Measurements from ENCODE around the gene DAB1. TPM values are rescaled to one million over a fixed set of nuclear protein-coding genes. Genes with fewer than 3 reads are reported as not detected.

Gene DAB1
- total RNA-seq, 3 donors from 2014 or later (not counting 1 experiment from before 2014, with no cell fraction given) = 0.41 TPM; not detected in 2

DNA sequence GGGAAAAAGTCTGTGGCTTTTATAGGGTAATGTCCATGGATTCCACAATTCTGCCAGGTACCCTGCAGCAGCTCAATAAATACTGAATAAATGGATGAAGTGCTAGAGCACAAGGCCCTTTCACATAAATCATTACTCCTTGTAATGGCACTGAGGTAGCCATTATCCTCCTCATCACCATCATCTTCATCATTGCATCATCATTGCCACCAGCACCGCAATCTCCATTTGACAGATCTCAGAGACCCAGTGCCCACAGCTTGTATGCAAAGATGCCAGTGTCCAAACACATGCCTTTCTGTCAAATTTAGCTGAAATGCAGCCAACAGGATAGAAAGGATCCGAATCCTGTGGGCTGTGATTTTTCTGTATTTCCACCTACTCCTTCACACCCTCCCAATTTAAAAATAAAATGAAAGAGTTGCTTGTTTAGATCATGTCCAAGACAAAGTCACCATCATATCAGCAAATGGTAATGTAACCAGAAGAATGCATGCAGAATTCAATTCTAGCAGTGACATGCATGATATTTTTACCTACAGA, 17.4 kb downstream of the DAB1 start:
- ATAC-seq = no peak
- Histone ChIP-seq H3K9me3 (ENCODE audit: control insufficient read depth, insufficient read depth, low read length) (no peaks in the 10 kb centered on the region), H3K4me1 (ENCODE audit: control insufficient read depth, insufficient read depth, low read length) (no peaks in the 10 kb centered on the region), H3K27me3 (ENCODE audit: control insufficient read depth, insufficient read depth, low read length) (no peaks in the 10 kb centered on the region), H3K36me3 (ENCODE audit: control insufficient read depth, insufficient read depth, low read length) (no peaks in the 10 kb centered on the region), H3K4me3 (ENCODE audit: low read length) (no peak overlapping the region), H3K27ac (ENCODE audit: low read length) (no peak overlapping the region)
- Mint-ChIP-seq H3K4me3 (no peak overlapping the region), H3K9me3 (no peaks in the 10 kb centered on the region), H3K36me3 (no peaks in the 10 kb centered on the region), H3K4me1 (no peaks in the 10 kb centered on the region), H3K27me3 (ENCODE audit: low read depth in 2 of 2) (peaks cover 3 to 7% of the 10 kb centered on the region in 2 donors), H3K27ac (no peak overlapping the region)
- WGBS (ENCODE audit: insufficient coverage) = 64% methylated on average over 2 of the region's 2 CpGs
- intact Hi-C loops (cut with micrococcal nuclease) = no loop called here
- TF ChIP-seq, protein P1, sequence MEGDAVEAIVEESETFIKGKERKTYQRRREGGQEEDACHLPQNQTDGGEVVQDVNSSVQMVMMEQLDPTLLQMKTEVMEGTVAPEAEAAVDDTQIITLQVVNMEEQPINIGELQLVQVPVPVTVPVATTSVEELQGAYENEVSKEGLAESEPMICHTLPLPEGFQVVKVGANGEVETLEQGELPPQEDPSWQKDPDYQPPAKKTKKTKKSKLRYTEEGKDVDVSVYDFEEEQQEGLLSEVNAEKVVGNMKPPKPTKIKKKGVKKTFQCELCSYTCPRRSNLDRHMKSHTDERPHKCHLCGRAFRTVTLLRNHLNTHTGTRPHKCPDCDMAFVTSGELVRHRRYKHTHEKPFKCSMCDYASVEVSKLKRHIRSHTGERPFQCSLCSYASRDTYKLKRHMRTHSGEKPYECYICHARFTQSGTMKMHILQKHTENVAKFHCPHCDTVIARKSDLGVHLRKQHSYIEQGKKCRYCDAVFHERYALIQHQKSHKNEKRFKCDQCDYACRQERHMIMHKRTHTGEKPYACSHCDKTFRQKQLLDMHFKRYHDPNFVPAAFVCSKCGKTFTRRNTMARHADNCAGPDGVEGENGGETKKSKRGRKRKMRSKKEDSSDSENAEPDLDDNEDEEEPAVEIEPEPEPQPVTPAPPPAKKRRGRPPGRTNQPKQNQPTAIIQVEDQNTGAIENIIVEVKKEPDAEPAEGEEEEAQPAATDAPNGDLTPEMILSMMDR (IDR thresholded peaks at IDR 0.05) = no peak
- no peak for DNase-seq

DNA sequence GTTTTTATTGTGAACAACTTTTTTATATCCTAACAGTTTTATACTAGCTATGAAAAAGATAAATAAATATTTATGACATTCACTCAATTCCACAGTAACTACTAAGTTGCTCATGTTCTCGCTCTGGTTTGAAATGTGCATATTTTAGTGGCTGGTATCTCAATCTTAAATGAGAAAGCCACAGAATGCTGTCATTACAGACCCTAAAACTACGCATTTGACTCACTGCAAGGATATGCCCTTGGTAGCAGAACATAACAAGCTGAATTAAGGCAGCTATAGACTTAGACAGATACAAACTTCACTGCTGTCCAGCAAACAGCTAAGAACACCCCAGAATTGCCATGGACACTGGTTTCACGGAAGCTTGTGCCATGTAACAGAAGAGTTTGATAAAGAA, 19.0 kb downstream of the DAB1 start:
- no peak overlapping the region for H3K27ac ChIP-seq (ENCODE audit: low read length)
- TF ChIP-seq, protein P1 (IDR thresholded peaks at IDR 0.05) = no peak
- no peak for DNase-seq
- Mint-ChIP-seq H3K4me1 (no peaks in the 10 kb centered on the region), H3K27ac (no peak overlapping the region), H3K9me3 (no peaks in the 10 kb centered on the region), H3K27me3 (ENCODE audit: low read depth in 2 of 2) (peaks cover 0 to 13% of the 10 kb centered on the region in 2 donors), H3K36me3 (no peaks in the 10 kb centered on the region), H3K4me3 (no peak overlapping the region)
- H3K27me3 ChIP-seq (ENCODE audit: control insufficient read depth, insufficient read depth, low read length) = no peaks in the 10 kb centered on the region
- ATAC-seq = no peak
- no peaks in the 10 kb centered on the region for H3K4me1 ChIP-seq (ENCODE audit: control insufficient read depth, insufficient read depth, low read length)
- H3K36me3 ChIP-seq (ENCODE audit: control insufficient read depth, insufficient read depth, low read length) = no peaks in the 10 kb centered on the region
- WGBS (ENCODE audit: insufficient coverage) = 87% methylated on average over 3 of the region's 3 CpGs
- H3K4me3 ChIP-seq (ENCODE audit: low read length) = no peak overlapping the region
- H3K9me3 ChIP-seq (ENCODE audit: control insufficient read depth, insufficient read depth, low read length) = no peaks in the 10 kb centered on the region
- intact Hi-C loops (cut with micrococcal nuclease) = no loop called here

DNA sequence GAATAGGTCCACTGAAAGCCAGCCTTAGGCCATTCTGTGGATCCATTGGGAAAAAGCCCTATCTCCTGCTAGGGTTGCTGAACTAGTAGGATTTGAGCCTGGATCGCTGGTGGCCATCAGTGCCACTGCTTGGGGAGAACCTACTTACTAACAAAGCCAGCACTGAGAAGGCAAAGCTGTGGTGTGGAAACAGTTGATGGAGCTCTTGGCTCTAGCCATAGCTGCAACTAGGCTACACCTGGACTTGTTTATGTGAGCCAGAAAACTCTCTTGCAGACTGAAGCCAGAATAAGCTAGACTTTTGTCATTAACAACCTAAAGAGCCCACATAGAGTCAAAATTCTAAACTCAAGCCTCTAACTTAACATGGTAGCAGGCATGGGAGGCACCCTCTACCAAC, 20.7 kb downstream of the DAB1 start:
- Mint-ChIP-seq H3K4me3 (no peak overlapping the region), H3K4me1 (no peaks in the 10 kb centered on the region), H3K27ac (no peak overlapping the region), H3K36me3 (no peaks in the 10 kb centered on the region), H3K9me3 (no peaks in the 10 kb centered on the region), H3K27me3 (ENCODE audit: low read depth in 2 of 2) (peaks cover 0 to 25% of the 10 kb centered on the region in 2 donors)
- TF ChIP-seq, protein P1 (IDR thresholded peaks at IDR 0.05) = no peak
- DNase-seq (no peak), ATAC-seq (no peak)
- intact Hi-C loops (cut with micrococcal nuclease) = no loop called here
- 89% methylated on average over 1 of the region's 1 CpG for WGBS (ENCODE audit: insufficient coverage)
- Histone ChIP-seq H3K27me3 (ENCODE audit: control insufficient read depth, insufficient read depth, low read length) (no peaks in the 10 kb centered on the region), H3K9me3 (ENCODE audit: control insufficient read depth, insufficient read depth, low read length) (no peaks in the 10 kb centered on the region), H3K4me1 (ENCODE audit: control insufficient read depth, insufficient read depth, low read length) (no peaks in the 10 kb centered on the region), H3K36me3 (ENCODE audit: control insufficient read depth, insufficient read depth, low read length) (no peaks in the 10 kb centered on the region), H3K27ac (ENCODE audit: low read length) (no peak overlapping the region), H3K4me3 (ENCODE audit: low read length) (no peak overlapping the region)

DNA sequence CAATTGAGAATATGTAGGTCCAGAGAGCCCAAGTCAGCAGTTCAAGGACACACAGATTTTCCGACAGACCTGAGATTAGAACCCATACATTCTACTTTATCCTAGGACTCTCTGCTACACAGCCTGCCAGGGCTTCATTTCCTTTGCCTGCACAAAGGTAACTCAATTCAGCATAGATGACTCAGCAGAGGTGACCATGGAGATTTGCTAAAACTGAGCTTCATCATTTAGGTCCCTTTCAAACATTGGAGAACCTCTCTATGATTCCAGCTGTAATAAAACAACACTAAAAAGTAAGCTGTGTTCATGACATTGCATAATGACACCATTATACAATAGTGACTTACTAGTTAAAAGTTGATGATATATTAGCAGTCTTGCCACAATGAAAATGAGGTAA, 22.2 kb downstream of the DAB1 start:
- H3K4me1 Mint-ChIP-seq = no peaks in the 10 kb centered on the region
- WGBS (ENCODE audit: insufficient coverage) = 96% methylated on average over 1 of the region's 1 CpG

More for the DNA sequence above, 22.2 kb downstream of the DAB1 start:
- TF ChIP-seq, protein P1 (IDR thresholded peaks at IDR 0.05) = no peak
- ATAC-seq = no peak
- H3K36me3 Mint-ChIP-seq = no peaks in the 10 kb centered on the region
- H3K4me3 Mint-ChIP-seq = no peak overlapping the region
- Histone ChIP-seq H3K27ac (ENCODE audit: low read length) (no peak overlapping the region), H3K27me3 (ENCODE audit: control insufficient read depth, insufficient read depth, low read length) (no peaks in the 10 kb centered on the region), H3K9me3 (ENCODE audit: control insufficient read depth, insufficient read depth, low read length) (no peaks in the 10 kb centered on the region), H3K36me3 (ENCODE audit: control insufficient read depth, insufficient read depth, low read length) (no peaks in the 10 kb centered on the region), H3K4me3 (ENCODE audit: low read length) (no peak overlapping the region), H3K4me1 (ENCODE audit: control insufficient read depth, insufficient read depth, low read length) (no peaks in the 10 kb centered on the region)
- intact Hi-C loops (cut with micrococcal nuclease) = no loop called here
- no peak overlapping the region for H3K27ac Mint-ChIP-seq
- H3K27me3 Mint-ChIP-seq (ENCODE audit: low read depth in 2 of 2) = peaks cover 0 to 25% of the 10 kb centered on the region in 2 donors
- H3K9me3 Mint-ChIP-seq = no peaks in the 10 kb centered on the region
- no peak for DNase-seq

Data from natural killer cell (primary cell).